ENCODE data around the gene PCSK5.

DNA sequence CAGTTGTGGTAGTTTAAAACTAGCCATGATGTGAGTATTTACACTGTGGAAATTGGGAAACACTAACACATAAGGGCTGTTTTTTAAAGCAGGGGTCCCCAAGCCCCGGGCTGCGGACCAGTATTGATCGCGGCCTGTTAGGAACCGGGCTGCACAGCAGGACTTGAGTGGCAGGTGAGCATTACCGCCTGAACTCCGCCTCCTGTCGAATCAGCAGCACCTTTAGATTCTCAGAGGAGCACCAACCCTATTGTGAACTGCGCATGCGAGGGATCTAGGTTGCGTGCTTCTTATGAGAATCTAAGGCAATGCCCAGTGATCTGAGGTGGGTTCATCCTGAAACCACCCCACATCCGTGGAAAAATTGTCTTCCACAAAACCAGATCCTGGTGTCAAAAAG, 127.8 kb downstream of the PCSK5 start:
- no peak for TF ChIP-seq EP300 (IDR thresholded peaks at IDR 0.05; ENCODE audit: borderline replicate concordance)
- TF ChIP-seq CREB1 (IDR thresholded peaks at IDR 0.05; ENCODE audit: low read depth) = no peak

All from Ishikawa (cell line).